HepG2 (cell line): ENCODE data around the gene RMDN2. TPM values are rescaled to one million over a fixed set of nuclear protein-coding genes. Genes with fewer than 3 reads are reported as not detected.

Experiments used
- ATAC-seq: fragments of 200-7000 bp; cut with Tn5 transposase; 3 replicates; pipeline ENCODE4 v1.9.1; 2020; ENCODE audit warnings: mild to moderate bottlenecking, moderate library complexity
- BruUV-seq: library from RNA; stranded (reverse); fragments of 400-500 nt; replicated peaks from 2 replicates; lab custom pipeline; 2021; lab: Mats Ljungman, UMichigan
- CTCF ChIA-PET: fragments of 300-600 bp; formaldehyde crosslinking; extraction: SDS; loops from one replicate; lab custom pipeline; 2021; ENCODE audit warnings: low total read pairs, inconsistent platforms, low intra/inter-chr PET ratio; lab: Yijun Ruan, JAX
- POLR2A ChIA-PET: fragments of 350-600 bp; sonication (Branson Sonifier 250); formaldehyde crosslinking; loops from one replicate; lab custom pipeline; 2020; ENCODE audit warnings: antibody characterized with exemption, inconsistent platforms; lab: Yijun Ruan, JAX
- DNase-seq: peaks from one replicate; pipeline ENCODE4 v3.0.0-alpha.2; 2015; ENCODE audit warnings: low spot score
- FAIRE-seq: peaks from 3 replicates; lab custom pipeline; 2011; peaks lifted over from hg19 to GRCh38; lab: Jason Lieb, UNC
- H2AFZ ChIP-seq: one replicate; pipeline ENCODE4 v1.6.1; 2011; ENCODE audit warnings: low read length, inconsistent platforms
- H3K27ac ChIP-seq: fragments of 300-600 bp; 3 replicates; pipeline ENCODE4 v1.8.0; 2011; ENCODE audit warnings: mixed run types, mild to moderate bottlenecking, mixed read lengths, low read length, inconsistent platforms; ENCODE audit not compliant: insufficient read depth; ENCODE audit errors: extremely low read length
- H3K27me3 ChIP-seq, 2 experiments: fragments of 200-600 bp in 1 of 2; 2 replicates in 1 of 2; 3 replicates in 1 of 2; pipeline versions ENCODE4 v1.6.0 to v1.8.0; 2011; ENCODE audit warnings: low read length in 2 of 2, mild to moderate bottlenecking in 2 of 2, moderate library complexity in 2 of 2, inconsistent platforms in 1 of 2; ENCODE audit not compliant: insufficient read depth in 2 of 2, control insufficient read depth in 1 of 2
- H3K36me3 ChIP-seq, 2 experiments: fragments of 200-600 bp in 1 of 2; replicated peaks in 1 of 2; 2 replicates in 1 of 2; 3 replicates in 1 of 2; pipeline versions ENCODE4 v1.5.1 to v1.8.0; 2011; ENCODE audit warnings: low read length in 2 of 2, inconsistent platforms in 1 of 2; ENCODE audit not compliant: insufficient read depth in 2 of 2, control insufficient read depth in 1 of 2
- H3K4me1 ChIP-seq: 2 replicates; pipeline ENCODE4 v1.5.1; 2012; ENCODE audit warnings: low read length, inconsistent platforms; ENCODE audit not compliant: insufficient read depth
- H3K4me2 ChIP-seq: 2 replicates; pipeline ENCODE4 v1.6.0; 2011; ENCODE audit warnings: low read depth, low read length, inconsistent platforms
- H3K4me3 ChIP-seq, 3 experiments: fragments of 200-600 bp in 1 of 3; sonication (generic), shearing (Covaris generic) in 1 of 3; replicated peaks in 1 of 3; 2 replicates each; pipeline ENCODE4 v1.5.1; 2011 to 2016; ENCODE audit warnings: low read length in 3 of 3, inconsistent platforms in 2 of 3, low read depth in 2 of 3, mild to moderate bottlenecking in 2 of 3, control low read depth in 1 of 3, mixed read lengths in 1 of 3; ENCODE audit not compliant: insufficient read depth in 1 of 3
- H3K79me2 ChIP-seq: one replicate; pipeline ENCODE4 v1.6.1; 2011; ENCODE audit warnings: low read length, inconsistent platforms; ENCODE audit not compliant: insufficient read depth
- H3K9ac ChIP-seq: 2 replicates; pipeline ENCODE4 v1.6.0; 2011; ENCODE audit warnings: mild to moderate bottlenecking, low read depth, low read length, inconsistent platforms; ENCODE audit not compliant: insufficient read depth
- H3K9me3 ChIP-seq: 2 replicates; pipeline ENCODE4 v1.5.1; 2012; ENCODE audit warnings: mild to moderate bottlenecking, low read length
- H4K20me1 ChIP-seq: 2 replicates; pipeline ENCODE4 v1.6.0; 2011; ENCODE audit warnings: inconsistent platforms, mild to moderate bottlenecking, low read length, moderate library complexity; ENCODE audit not compliant: insufficient read depth
- KAT7 ChIP-seq: IDR thresholded peaks from 2 replicates; pipeline ENCODE4 v1.6.1; 2018; ENCODE audit warnings: borderline replicate concordance, missing compliant biosample characterization
- MAFK ChIP-seq, 2 experiments: IDR thresholded peaks in 1 of 2; conservative IDR thresholded peaks in 1 of 2; 2 replicates each; pipeline ENCODE4 v1.6.1; 2011; ENCODE audit warnings: improper control_type of control experiment in 2 of 2, low read length in 2 of 2
- MXD3 ChIP-seq: IDR thresholded peaks from 2 replicates; pipeline ENCODE4 v1.6.1; 2016; ENCODE audit warnings: mild to moderate bottlenecking, missing biosample characterization, missing genetic modification reagents
- ZNF180 ChIP-seq: sonication (generic); formaldehyde crosslinking; IDR thresholded peaks from 2 replicates; pipeline ENCODE4 v1.4.0; 2020; ENCODE audit warnings: low read depth, missing genetic modification reagents, borderline replicate concordance
- ZNF678 ChIP-seq: sonication (generic); formaldehyde crosslinking; IDR thresholded peaks from 2 replicates; pipeline ENCODE4 v1.4.0; 2020; ENCODE audit warnings: mild to moderate bottlenecking, missing genetic modification reagents
- WGBS: methylation state at CpG from one replicate; pipeline ENCODE4 v1.1.6; 2017; ENCODE audit warnings: low lambda C conversion rate; 5-methylcytosine and 5-hydroxymethylcytosine counted together
- in situ Hi-C: cut with HindIII; loops from 2 replicates; pipeline ENCODE4 v1.10.0; 2017; ENCODE audit warnings: low pct_unique_long_range_greater_than_20kb; ENCODE audit not compliant: extremely low pct_ligation_motif_present
- intact Hi-C: fragments of 100-400 bp; cut with micrococcal nuclease; formaldehyde crosslinking; loops from one replicate; pipeline ENCODE4 v1.10.0; 2022; ENCODE audit not compliant: unreplicated experiment
- polyA plus RNA-seq, 8 experiments: library from polyadenylated mRNA; depleted of rRNA in 3 of 8; stranded (reverse) in 7 of 8; unstranded in 1 of 8; fragments of >200 nt; fragmentation: Illumina TruSeq in 4 of 8; extraction: Trizol in 4 of 8; gene quantifications; 2 replicates each; pipeline versions ENCODE4 v1.2.1 to v1.2.3, GENCODE V29; 2011 to 2016; ENCODE audit warnings: low read depth in 4 of 8, missing spikeins in 1 of 8, mixed read lengths in 1 of 8; ENCODE audit not compliant: insufficient read depth in 1 of 8
- total RNA-seq, 5 experiments: library from RNA; depleted of rRNA; stranded (reverse); fragments of >200 nt; fragmentation: Illumina TruSeq; extraction: Trizol; gene quantifications; 2 replicates each; pipeline ENCODE4 v1.2.3, GENCODE V29; 2016; ENCODE audit warnings: low read depth in 1 of 5

Gene RMDN2
- total and polyA plus RNA-seq, 2 of the 13 experiments (the other 11 are each of a cell fraction or from before 2014, with no cell fraction given): 2.3 to 8.9 TPM

- no peak overlapping the region for H3K9ac ChIP-seq
- POLR2A ChIA-PET: no interaction called here
- no peak for FAIRE-seq
- TF ChIP-seq MXD3 (CRISPR knock-in tag) (no peak), MAFK (conservative IDR thresholded peaks at IDR 0.05 in 1 of 2, IDR thresholded peaks at IDR 0.05 in 1 of 2; ENCODE audit: low read length in 2 of 2) (peak; percentile 36 to 62; a peak in 3 of 4 replicates)
- TF ChIP-seq, all 625 proteins: peak for 1
- intact Hi-C loops: no loop called here
- no peak overlapping the region for H3K4me3 ChIP-seq
- no peak overlapping the region for H2AFZ ChIP-seq
- H4K20me1 ChIP-seq: no peaks in the 10 kb centered on the region
- H3K27me3 ChIP-seq: no peaks in the 10 kb centered on the region
- no TSS peak for BruUV-seq
- H3K9me3 ChIP-seq: no peaks in the 10 kb centered on the region
- DNase-seq (no peak), ATAC-seq (no peak)
- no peaks in the 10 kb centered on the region for H3K79me2 ChIP-seq
- WGBS: 67% methylated on average over 1 of the region's 1 CpG
- no peaks in the 10 kb centered on the region for H3K4me1 ChIP-seq
- CTCF ChIA-PET: no interaction called here
- H3K27ac ChIP-seq: no peak overlapping the region
- no peak overlapping the region for H3K4me2 ChIP-seq
- H3K36me3 ChIP-seq: no peaks in the 10 kb centered on the region
- in situ Hi-C loops: no loop called here
Measured at GRCh38 chr2:37971971-37972370, 46.9 kb downstream of the RMDN2 start.

GRCh38 chr2:37973615-37974353 lies 48.7 kb downstream of the RMDN2 start:
- Histone ChIP-seq H3K27ac (no peak overlapping the region), H3K4me3 (no peak overlapping the region), H3K9me3 (no peaks in the 10 kb centered on the region), H4K20me1 (no peaks in the 10 kb centered on the region), H3K9ac (no peak overlapping the region), H3K4me2 (no peak overlapping the region), H3K36me3 (no peaks in the 10 kb centered on the region), H2AFZ (no peak overlapping the region), H3K27me3 (no peaks in the 10 kb centered on the region), H3K79me2 (no peaks in the 10 kb centered on the region), H3K4me1 (no peaks in the 10 kb centered on the region)
- ChIA-PET POLR2A (interaction anchor here (1.4 kb wide), 1 partner anchor 49 kb away, joined by 3 read pairs; the partner anchor contains the start of gene RMDN2), CTCF (no interaction called here)
- in situ Hi-C loops (no loop called here), intact Hi-C loops (no loop called here)
- BruUV-seq: no TSS peak
- WGBS: 88% methylated on average over 15 of the region's 15 CpGs
- no peak for TF ChIP-seq ZNF678
- no peak for TF ChIP-seq ZNF180
- TF ChIP-seq KAT7 (CRISPR knock-in tag): no peak
- ATAC-seq: no peak
- FAIRE-seq: no peak
- no peak for DNase-seq
